GM12891 (cell line): ENCODE data around the gene LANCL3.

ENCODE experiments used
- PAX5 ChIP-seq: IDR thresholded peaks from 2 replicates; pipeline ENCODE4 v1.6.1; 2011; ENCODE audit warnings: low read length, moderate library complexity, mild to moderate bottlenecking; ENCODE audit not compliant: insufficient read depth, severe bottlenecking
- POLR2A ChIP-seq: IDR thresholded peaks from 2 replicates; pipeline ENCODE4 v1.6.1; 2011; ENCODE audit warnings: low read depth, low read length, control low read depth
- POLR2AphosphoS5 ChIP-seq: IDR thresholded peaks from 2 replicates; pipeline ENCODE4 v1.6.1; 2011; ENCODE audit warnings: low read depth, low read length, control low read depth
- SPI1 ChIP-seq: IDR thresholded peaks from 2 replicates; pipeline ENCODE4 v1.6.1; 2011; ENCODE audit warnings: low read depth, low read length, control low read depth
- TAF1 ChIP-seq: IDR thresholded peaks from 2 replicates; pipeline ENCODE4 v1.6.1; 2011; ENCODE audit warnings: low read depth, low read length, control low read depth

DNA sequence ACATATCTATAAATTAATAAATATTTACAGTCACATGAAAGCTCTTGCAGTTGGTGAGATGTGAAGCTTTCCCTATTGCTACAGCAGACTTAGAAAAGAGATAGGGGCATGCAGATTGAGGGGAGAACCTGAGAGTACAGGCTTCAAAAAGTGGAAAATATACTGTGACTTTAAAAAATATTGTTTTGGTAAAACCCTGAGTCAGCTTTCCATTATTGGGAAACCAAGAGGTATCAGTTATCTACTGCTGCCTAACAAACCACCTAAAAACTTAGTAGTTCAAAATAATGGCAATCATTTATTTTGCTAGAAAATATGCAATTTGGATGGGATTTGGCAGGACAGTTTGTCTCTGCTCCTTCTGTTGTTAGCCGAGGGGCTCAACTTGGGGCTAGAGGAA lies 38.3 kb downstream of the LANCL3 start:
- TF ChIP-seq PAX5 (no peak), POLR2AphosphoS5 (no peak), SPI1 (no peak), POLR2A (no peak), TAF1 (no peak)
